Prostate gland (tissue), 2 donors: Measurements from ENCODE around the gene LGR6. TPM values are rescaled to one million over a fixed set of nuclear protein-coding genes. Genes with fewer than 3 reads are reported as not detected.

Experiments used
- DNase-seq: peaks from one replicate; pipeline ENCODE4 v3.0.0-alpha.2; 2019; ENCODE audit warnings: low spot score
- H3K27ac ChIP-seq, 2 donors: fragments of 200-600 bp; sonication (generic); 2 replicates each; pipeline ENCODE4 v1.5.1; 2017 to 2019
- H3K27me3 ChIP-seq: fragments of 200-600 bp; sonication (generic); replicated peaks from 2 replicates; pipeline ENCODE4 v1.5.1; 2019; ENCODE audit not compliant: insufficient read depth
- H3K36me3 ChIP-seq, 2 donors: fragments of 200-600 bp; sonication (generic); 1 replicate in 1 of 2; 2 replicates in 1 of 2; pipeline versions ENCODE4 v1.5.1 to v1.8.1; 2017 to 2019
- H3K4me1 ChIP-seq: fragments of 200-600 bp; sonication (generic); replicated peaks from 2 replicates; pipeline ENCODE4 v1.5.1; 2019
- H3K4me3 ChIP-seq, 2 donors: fragments of 200-600 bp; sonication (generic); 2 replicates each; pipeline ENCODE4 v1.5.1; 2017 to 2019
- H3K9me3 ChIP-seq: fragments of 200-600 bp; sonication (generic); 2 replicates; pipeline ENCODE4 v1.5.1; 2017
- CTCF ChIP-seq, 4 experiments: fragments of 200-600 bp in 2 of 4; fragments of 450-650 bp in 2 of 4; sonication (generic) in 2 of 4; IDR thresholded peaks; 1 replicate in 3 of 4; 2 replicates in 1 of 4; pipeline ENCODE4 v1.5.1; 2016 to 2019; ENCODE audit warnings: antibody characterized with exemption in 4 of 4, mild to moderate bottlenecking in 2 of 4, moderate library complexity in 2 of 4
- POLR2A ChIP-seq: fragments of 450-650 bp; IDR thresholded peaks from one replicate; pipeline ENCODE4 v1.6.1; 2016; ENCODE audit warnings: antibody characterized with exemption, mild to moderate bottlenecking
- POLR2AphosphoS5 ChIP-seq: sonication (generic); formaldehyde crosslinking; IDR thresholded peaks from one replicate; pipeline ENCODE4 v1.6.1; 2017; ENCODE audit warnings: antibody characterized with exemption
- WGBS: methylation state at CpG from one replicate; pipeline ENCODE4 v1.1.5; 2018; 5-methylcytosine and 5-hydroxymethylcytosine counted together
- intact Hi-C: fragments of 100-400 bp; cut with DNase I; formaldehyde crosslinking; loops from one replicate; pipeline ENCODE4 v1.14.2; 2022
- total RNA-seq, 2 donors: library from RNA; depleted of rRNA; stranded (reverse); fragments of >200 nt; gene quantifications; one replicate each; pipeline ENCODE4 v1.1.0, GENCODE V29; 2016

LGR6 gene
- total RNA-seq, 2 donors from 2014 or later, result 8.0 to 25.6 TPM

GRCh38 chr1:202171292-202172014 is 22.1 kb upstream of the LGR6 start:
- H3K36me3 ChIP-seq, result no peaks in the 10 kb centered on the region
- intact Hi-C loops, result no loop called here
- no peaks in the 10 kb centered on the region for H3K9me3 ChIP-seq
- H3K27ac ChIP-seq, result no peak overlapping the region
- TF ChIP-seq CTCF (IDR thresholded peaks at IDR 0.05) (no peak), POLR2A (no peak), POLR2AphosphoS5 (no peak)
- no peaks in the 10 kb centered on the region for H3K27me3 ChIP-seq
- no peak for DNase-seq
- H3K4me3 ChIP-seq, result no peak overlapping the region
- WGBS, result 95% methylated on average over 11 of the region's 11 CpGs
- H3K4me1 ChIP-seq, result no peaks in the 10 kb centered on the region

- H3K36me3 ChIP-seq, result no peaks in the 10 kb centered on the region
Measured at GRCh38 chr1:202172015-202172355, 21.6 kb upstream of the LGR6 start.

GRCh38 chr1:202173993-202174392 is 19.6 kb upstream of the LGR6 start:
- 78% methylated on average over 7 of the region's 7 CpGs for WGBS
- no peak overlapping the region for H3K27ac ChIP-seq
- no peak overlapping the region for H3K4me3 ChIP-seq
- H3K4me1 ChIP-seq, result no peaks in the 10 kb centered on the region
- no peak for TF ChIP-seq CTCF (IDR thresholded peaks at IDR 0.05)
- no peaks in the 10 kb centered on the region for H3K27me3 ChIP-seq
- DNase-seq, result no peak
- H3K9me3 ChIP-seq, result no peaks in the 10 kb centered on the region
- H3K36me3 ChIP-seq, result no peaks in the 10 kb centered on the region
- intact Hi-C loops, result no loop called here

More at GRCh38 chr1:202172015-202172355, 21.6 kb upstream of the LGR6 start:
- Histone ChIP-seq H3K9me3 (no peaks in the 10 kb centered on the region), H3K4me1 (no peaks in the 10 kb centered on the region), H3K4me3 (no peak overlapping the region), H3K27me3 (no peaks in the 10 kb centered on the region), H3K27ac (no peak overlapping the region)
- no peak for TF ChIP-seq POLR2A
- no peak for TF ChIP-seq CTCF (IDR thresholded peaks at IDR 0.05)
- no peak for TF ChIP-seq POLR2AphosphoS5
- 86% methylated on average over 5 of the region's 5 CpGs for WGBS
- intact Hi-C loops, result no loop called here
- no peak for DNase-seq

GRCh38 chr1:202176949-202177927 is 16.4 kb upstream of the LGR6 start:
- WGBS, result 92% methylated on average over 28 of the region's 29 CpGs
- DNase-seq, result no peak
- Histone ChIP-seq H3K36me3 (no peaks in the 10 kb centered on the region), H3K27me3 (peaks cover 5% of the 10 kb centered on the region), H3K4me3 (no peak overlapping the region), H3K9me3 (no peaks in the 10 kb centered on the region), H3K4me1 (no peaks in the 10 kb centered on the region), H3K27ac (no peak overlapping the region)
- intact Hi-C loops, result no loop called here
- TF ChIP-seq POLR2AphosphoS5 (no peak), POLR2A (no peak), CTCF (IDR thresholded peaks at IDR 0.05) (no peak)
